ENCODE data around the gene GALNTL6. TPM values are rescaled to one million over a fixed set of nuclear protein-coding genes. Genes with fewer than 3 reads are reported as not detected.
"Not testable (repeated sequence)": the region's sequence is repeated elsewhere in the genome, so short reads cannot be mapped to it uniquely, and the experiment has no call there.

The GALNTL6 gene
- total and polyA plus RNA-seq, 2 experiments from 2014 or later: not detected

GRCh38 chr4:172874944-172875343 lies 1061.7 kb downstream of the GALNTL6 start:
- no peaks in the 10 kb centered on the region for H3K9me2 ChIP-seq (ENCODE audit: insufficient read depth)
- no peaks in the 10 kb centered on the region for H3K36me3 ChIP-seq (ENCODE audit: low read depth)
- H4K20me1 ChIP-seq (ENCODE audit: insufficient read depth): no peaks in the 10 kb centered on the region
- no peaks in the 10 kb centered on the region for H3K27me3 ChIP-seq (replicated peaks; ENCODE audit: insufficient read depth)
- no peak overlapping the region for H3K4me2 ChIP-seq (ENCODE audit: unreplicated experiment)
- H3K79me2 ChIP-seq (ENCODE audit: insufficient read depth): no peaks in the 10 kb centered on the region
- H3F3A ChIP-seq (ENCODE audit: insufficient read depth): no peaks in the 10 kb centered on the region
- no peak overlapping the region for H3K4me3 ChIP-seq
- in situ Hi-C loops (cut with MboI): no loop called here
- DNase-seq: no peak
- no peaks in the 10 kb centered on the region for H3K4me1 ChIP-seq (ENCODE audit: insufficient read depth)
- no peak for TF ChIP-seq EZH2 (IDR thresholded peaks at IDR 0.05; ENCODE audit: insufficient read depth, poor library complexity, severe bottlenecking)
- no peak for TF ChIP-seq EZH2phosphoT487 (IDR thresholded peaks at IDR 0.05; ENCODE audit: insufficient read depth, low read depth)
- WGBS, 2 experiments (ENCODE audit: low coverage in 1 of 2, low lambda C conversion rate in 2 of 2, missing lambda C conversion rate in 2 of 2): 66 to 67% methylated on average over 3 of the region's 3 CpGs
- no peak overlapping the region for H2AFZ ChIP-seq
- no peaks in the 10 kb centered on the region for H3K9me3 ChIP-seq (ENCODE audit: low read depth)
- H3K9ac ChIP-seq: no peak overlapping the region
- no peak overlapping the region for H3K27ac ChIP-seq

GRCh38 chr4:172876394-172876793 lies 1063.2 kb downstream of the GALNTL6 start:
- H3K27ac ChIP-seq: no peak overlapping the region
- H3K9me3 ChIP-seq (ENCODE audit: low read depth): no peaks in the 10 kb centered on the region
- WGBS, 2 experiments (ENCODE audit: low coverage in 1 of 2, low lambda C conversion rate in 2 of 2, missing lambda C conversion rate in 2 of 2): 16 to 26% methylated on average over 2 of the region's 2 CpGs
- H2AFZ ChIP-seq: no peak overlapping the region
- H3K36me3 ChIP-seq (ENCODE audit: low read depth): no peaks in the 10 kb centered on the region
- H3K9ac ChIP-seq: no peak overlapping the region
- H3F3A ChIP-seq (ENCODE audit: insufficient read depth): no peaks in the 10 kb centered on the region
- no peaks in the 10 kb centered on the region for H4K20me1 ChIP-seq (ENCODE audit: insufficient read depth)
- TF ChIP-seq EZH2 (IDR thresholded peaks at IDR 0.05; ENCODE audit: insufficient read depth, poor library complexity, severe bottlenecking): no peak
- no peak for TF ChIP-seq EZH2phosphoT487 (IDR thresholded peaks at IDR 0.05; ENCODE audit: insufficient read depth, low read depth)
- H3K4me2 ChIP-seq (ENCODE audit: unreplicated experiment): no peak overlapping the region
- H3K4me1 ChIP-seq (ENCODE audit: insufficient read depth): no peaks in the 10 kb centered on the region
- H3K79me2 ChIP-seq (ENCODE audit: insufficient read depth): no peaks in the 10 kb centered on the region
- no peaks in the 10 kb centered on the region for H3K9me2 ChIP-seq (ENCODE audit: insufficient read depth)
- H3K4me3 ChIP-seq: no peak overlapping the region
- H3K27me3 ChIP-seq (replicated peaks; ENCODE audit: insufficient read depth): no peaks in the 10 kb centered on the region
- in situ Hi-C loops (cut with MboI): no loop called here
- DNase-seq: no peak

GRCh38 chr4:172881645-172882044 lies 1068.4 kb downstream of the GALNTL6 start:
- WGBS, 2 experiments (ENCODE audit: low coverage in 1 of 2, low lambda C conversion rate in 2 of 2, missing lambda C conversion rate in 2 of 2): 44 to 49% methylated on average over 6 of the region's 6 CpGs
- no peak overlapping the region for H3K27ac ChIP-seq
- no peak overlapping the region for H3K4me2 ChIP-seq (ENCODE audit: unreplicated experiment)
- no peaks in the 10 kb centered on the region for H3K79me2 ChIP-seq (ENCODE audit: insufficient read depth)
- no peaks in the 10 kb centered on the region for H3K9me2 ChIP-seq (ENCODE audit: insufficient read depth)
- TF ChIP-seq EZH2 (IDR thresholded peaks at IDR 0.05; ENCODE audit: insufficient read depth, poor library complexity, severe bottlenecking) (no peak), EZH2phosphoT487 (IDR thresholded peaks at IDR 0.05; ENCODE audit: insufficient read depth, low read depth) (no peak)
- in situ Hi-C loops (cut with MboI): no loop called here
- no peak overlapping the region for H3K9ac ChIP-seq
- no peaks in the 10 kb centered on the region for H4K20me1 ChIP-seq (ENCODE audit: insufficient read depth)
- no peaks in the 10 kb centered on the region for H3F3A ChIP-seq (ENCODE audit: insufficient read depth)
- H3K4me3 ChIP-seq: no peak overlapping the region
- no peaks in the 10 kb centered on the region for H3K4me1 ChIP-seq (ENCODE audit: insufficient read depth)
- H3K36me3 ChIP-seq (ENCODE audit: low read depth): no peaks in the 10 kb centered on the region
- H3K9me3 ChIP-seq (ENCODE audit: low read depth): no peaks in the 10 kb centered on the region
- DNase-seq: no peak
- no peak overlapping the region for H2AFZ ChIP-seq
- H3K27me3 ChIP-seq (replicated peaks; ENCODE audit: insufficient read depth): no peaks in the 10 kb centered on the region

- H3K79me2 ChIP-seq (ENCODE audit: insufficient read depth); H2AFZ ChIP-seq: not testable (repeated sequence)
- 46 to 49% methylated on average over 3 of the region's 3 CpGs for WGBS, 2 experiments (ENCODE audit: low coverage in 1 of 2, low lambda C conversion rate in 2 of 2, missing lambda C conversion rate in 2 of 2)
Observed at GRCh38 chr4:172887358-172887757, 1074.2 kb downstream of the GALNTL6 start.

GRCh38 chr4:172887959-172888358 lies 1074.8 kb downstream of the GALNTL6 start:
- in situ Hi-C loops (cut with MboI): no loop called here
- H3K27ac ChIP-seq: no peak overlapping the region
- H4K20me1 ChIP-seq (ENCODE audit: insufficient read depth): no peaks in the 10 kb centered on the region
- no peak for DNase-seq
- H2AFZ ChIP-seq: no peak overlapping the region
- TF ChIP-seq EZH2phosphoT487 (IDR thresholded peaks at IDR 0.05; ENCODE audit: insufficient read depth, low read depth) (no peak), EZH2 (IDR thresholded peaks at IDR 0.05; ENCODE audit: insufficient read depth, poor library complexity, severe bottlenecking) (no peak)
- H3K4me2 ChIP-seq (ENCODE audit: unreplicated experiment): no peak overlapping the region
- no peak overlapping the region for H3K9ac ChIP-seq
- H3K9me3 ChIP-seq (ENCODE audit: low read depth): no peaks in the 10 kb centered on the region
- no peaks in the 10 kb centered on the region for H3K79me2 ChIP-seq (ENCODE audit: insufficient read depth)
- WGBS, 2 experiments (ENCODE audit: low coverage in 1 of 2, low lambda C conversion rate in 2 of 2, missing lambda C conversion rate in 2 of 2): 20 to 25% methylated on average over 2 of the region's 2 CpGs
- H3K36me3 ChIP-seq (ENCODE audit: low read depth): no peaks in the 10 kb centered on the region
- no peaks in the 10 kb centered on the region for H3F3A ChIP-seq (ENCODE audit: insufficient read depth)
- 0 out of 2 replicates have a peak, but pooled peaks cover 3% of the 10 kb centered on the region for H3K27me3 ChIP-seq (replicated peaks; ENCODE audit: insufficient read depth)
- H3K4me3 ChIP-seq: no peak overlapping the region
- no peaks in the 10 kb centered on the region for H3K4me1 ChIP-seq (ENCODE audit: insufficient read depth)
- no peaks in the 10 kb centered on the region for H3K9me2 ChIP-seq (ENCODE audit: insufficient read depth)

More at GRCh38 chr4:172887358-172887757, 1074.2 kb downstream of the GALNTL6 start:
- DNase-seq; H3K36me3 ChIP-seq (ENCODE audit: low read depth); H3K9me3 ChIP-seq (ENCODE audit: low read depth); H3K27me3 ChIP-seq (replicated peaks; ENCODE audit: insufficient read depth); H3K4me1 ChIP-seq (ENCODE audit: insufficient read depth); H3K4me3 ChIP-seq; H3F3A ChIP-seq (ENCODE audit: insufficient read depth); H4K20me1 ChIP-seq (ENCODE audit: insufficient read depth); H3K4me2 ChIP-seq (ENCODE audit: unreplicated experiment); H3K9me2 ChIP-seq (ENCODE audit: insufficient read depth); H3K27ac ChIP-seq; in situ Hi-C loops (cut with MboI); H3K9ac ChIP-seq: not testable (repeated sequence)
